GM13976 (cell line): ENCODE data around the gene CDC42BPA.
"Not testable (repeated sequence)": the region's sequence is repeated elsewhere in the genome, so short reads cannot be mapped to it uniquely, and the experiment has no call there.

ENCODE experiments used
- DNase-seq: peaks from one replicate; pipeline ENCODE4 v3.0.0; 2012; ENCODE audit warnings: low spot score
- in situ Hi-C: fragments of 300-500 bp; cut with MboI; formaldehyde crosslinking; loops from one replicate; pipeline ENCODE4 v1.12.0; 2022; ENCODE audit warnings: low sequenced_read_pairs, mixed read lengths, inconsistent platforms; ENCODE audit not compliant: unreplicated experiment
- TF ChIP-seq, protein P1 (sequence below): IDR thresholded peaks from 2 replicates; pipeline ENCODE4 v1.5.1; 2012; ENCODE audit warnings: borderline replicate concordance, mild to moderate bottlenecking; ENCODE audit not compliant: insufficient read depth; ENCODE audit errors: extremely low read depth, missing control alignments, control extremely low read depth

Gene CDC42BPA

DNA sequence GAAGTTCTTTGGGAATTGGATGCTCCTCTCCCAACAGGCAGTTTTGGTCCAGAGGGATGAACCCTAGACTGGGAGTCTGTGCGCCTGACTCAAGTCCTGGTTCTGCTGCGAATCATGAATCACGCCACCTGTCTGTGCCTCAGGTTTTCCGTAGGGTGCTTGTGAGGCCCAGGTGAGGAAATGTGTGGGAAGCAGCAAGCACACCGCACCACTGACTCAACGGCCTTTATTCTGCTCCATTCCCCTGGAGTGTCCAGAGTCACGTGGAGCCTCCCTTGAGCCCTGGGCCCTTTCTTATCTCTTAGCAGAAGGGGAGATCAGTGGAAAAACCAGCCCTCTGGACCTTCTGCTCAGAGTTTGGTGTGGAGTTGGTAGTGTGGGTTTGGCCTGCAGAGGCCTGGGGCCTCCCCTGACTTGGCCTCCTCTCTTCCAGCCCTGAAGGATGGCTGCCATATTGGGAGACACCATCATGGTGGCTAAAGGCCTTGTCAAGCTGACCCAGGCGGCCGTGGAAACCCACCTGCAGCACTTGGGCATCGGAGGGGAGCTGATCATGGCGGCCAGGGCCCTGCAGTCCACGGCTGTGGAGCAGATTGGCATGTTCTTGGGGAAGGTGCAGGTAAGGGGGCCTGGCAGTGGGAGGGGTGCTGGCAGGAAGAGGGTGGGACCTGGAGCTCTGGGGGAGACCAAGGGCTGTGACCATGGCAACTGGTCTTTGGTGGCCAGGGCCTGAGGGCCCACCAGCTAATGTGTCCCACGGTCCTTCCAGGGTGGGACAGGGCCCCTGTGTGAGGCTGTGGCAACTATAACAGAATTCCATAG is 357.1 kb downstream of the CDC42BPA start:
- no peak for DNase-seq
- TF ChIP-seq, protein P1, sequence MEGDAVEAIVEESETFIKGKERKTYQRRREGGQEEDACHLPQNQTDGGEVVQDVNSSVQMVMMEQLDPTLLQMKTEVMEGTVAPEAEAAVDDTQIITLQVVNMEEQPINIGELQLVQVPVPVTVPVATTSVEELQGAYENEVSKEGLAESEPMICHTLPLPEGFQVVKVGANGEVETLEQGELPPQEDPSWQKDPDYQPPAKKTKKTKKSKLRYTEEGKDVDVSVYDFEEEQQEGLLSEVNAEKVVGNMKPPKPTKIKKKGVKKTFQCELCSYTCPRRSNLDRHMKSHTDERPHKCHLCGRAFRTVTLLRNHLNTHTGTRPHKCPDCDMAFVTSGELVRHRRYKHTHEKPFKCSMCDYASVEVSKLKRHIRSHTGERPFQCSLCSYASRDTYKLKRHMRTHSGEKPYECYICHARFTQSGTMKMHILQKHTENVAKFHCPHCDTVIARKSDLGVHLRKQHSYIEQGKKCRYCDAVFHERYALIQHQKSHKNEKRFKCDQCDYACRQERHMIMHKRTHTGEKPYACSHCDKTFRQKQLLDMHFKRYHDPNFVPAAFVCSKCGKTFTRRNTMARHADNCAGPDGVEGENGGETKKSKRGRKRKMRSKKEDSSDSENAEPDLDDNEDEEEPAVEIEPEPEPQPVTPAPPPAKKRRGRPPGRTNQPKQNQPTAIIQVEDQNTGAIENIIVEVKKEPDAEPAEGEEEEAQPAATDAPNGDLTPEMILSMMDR = no peak
- in situ Hi-C loops = no loop called here

DNA sequence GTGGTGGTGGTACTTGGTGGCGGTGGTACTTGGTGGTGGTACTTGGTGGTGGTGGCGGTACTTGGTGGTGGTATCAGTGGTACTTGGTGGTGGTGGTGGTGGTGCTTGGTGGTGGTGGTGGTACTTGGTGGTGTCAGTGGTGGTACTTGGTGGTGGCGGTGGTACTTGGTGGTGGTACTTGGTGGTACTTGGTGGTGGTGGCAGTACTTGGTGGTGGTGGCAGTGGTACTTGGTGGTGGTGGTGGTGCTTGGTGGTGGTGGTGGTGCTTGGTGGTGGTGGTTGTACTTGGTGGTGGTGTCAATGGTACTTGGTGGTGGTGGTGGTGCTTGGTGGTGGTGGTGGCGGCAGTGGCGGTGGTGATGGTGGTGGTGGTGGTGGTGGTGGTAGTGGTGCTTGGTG is 358.0 kb downstream of the CDC42BPA start:
- TF ChIP-seq, protein P1 = no peak
- in situ Hi-C loops = no loop called here

DNA sequence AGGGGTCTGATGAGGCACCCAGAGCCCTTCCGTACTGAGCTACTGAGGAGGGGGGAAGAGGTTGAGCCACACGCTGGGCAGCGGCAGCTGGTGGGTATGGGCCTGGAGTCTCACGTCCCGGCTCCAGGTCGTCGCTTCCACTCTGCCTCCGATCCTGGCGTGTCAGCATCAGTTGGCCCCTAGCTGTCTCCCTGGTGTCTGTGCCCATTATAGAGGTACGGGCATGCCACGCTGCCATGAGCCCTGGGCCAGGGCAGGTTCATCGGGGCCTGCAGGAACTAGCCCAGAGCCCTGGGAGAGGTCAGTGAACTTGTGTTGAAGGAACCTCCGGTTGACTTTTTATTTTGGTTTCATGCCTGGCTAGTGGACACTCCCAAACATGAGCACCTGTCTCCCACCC is 360.0 kb downstream of the CDC42BPA start:
- TF ChIP-seq, protein P1 = no peak
- in situ Hi-C loops = no loop called here
- DNase-seq = no peak

More for the DNA sequence above, 358.0 kb downstream of the CDC42BPA start:
- no peak for DNase-seq

DNA sequence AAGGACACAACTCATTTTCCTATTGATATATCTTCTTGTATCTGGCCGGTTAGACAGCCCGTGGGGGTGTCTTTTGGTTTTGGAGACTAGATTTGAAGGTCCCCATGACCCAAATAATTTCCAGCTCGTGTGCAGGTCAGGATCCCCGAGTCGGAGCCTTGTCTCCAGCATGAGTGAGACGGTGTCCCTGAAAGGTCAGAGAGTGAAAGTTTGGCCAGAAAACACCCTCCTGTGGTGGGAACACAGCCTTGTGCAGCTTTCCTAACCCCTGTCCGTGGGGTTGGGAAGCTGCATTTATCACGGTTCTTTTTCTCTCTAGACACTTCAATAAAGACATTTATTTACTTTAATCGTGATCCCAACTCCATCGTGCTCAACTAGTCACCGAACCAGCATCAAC is 360.6 kb downstream of the CDC42BPA start:
- no peak for DNase-seq
- in situ Hi-C loops = no loop called here
- TF ChIP-seq, protein P1 = no peak

DNA sequence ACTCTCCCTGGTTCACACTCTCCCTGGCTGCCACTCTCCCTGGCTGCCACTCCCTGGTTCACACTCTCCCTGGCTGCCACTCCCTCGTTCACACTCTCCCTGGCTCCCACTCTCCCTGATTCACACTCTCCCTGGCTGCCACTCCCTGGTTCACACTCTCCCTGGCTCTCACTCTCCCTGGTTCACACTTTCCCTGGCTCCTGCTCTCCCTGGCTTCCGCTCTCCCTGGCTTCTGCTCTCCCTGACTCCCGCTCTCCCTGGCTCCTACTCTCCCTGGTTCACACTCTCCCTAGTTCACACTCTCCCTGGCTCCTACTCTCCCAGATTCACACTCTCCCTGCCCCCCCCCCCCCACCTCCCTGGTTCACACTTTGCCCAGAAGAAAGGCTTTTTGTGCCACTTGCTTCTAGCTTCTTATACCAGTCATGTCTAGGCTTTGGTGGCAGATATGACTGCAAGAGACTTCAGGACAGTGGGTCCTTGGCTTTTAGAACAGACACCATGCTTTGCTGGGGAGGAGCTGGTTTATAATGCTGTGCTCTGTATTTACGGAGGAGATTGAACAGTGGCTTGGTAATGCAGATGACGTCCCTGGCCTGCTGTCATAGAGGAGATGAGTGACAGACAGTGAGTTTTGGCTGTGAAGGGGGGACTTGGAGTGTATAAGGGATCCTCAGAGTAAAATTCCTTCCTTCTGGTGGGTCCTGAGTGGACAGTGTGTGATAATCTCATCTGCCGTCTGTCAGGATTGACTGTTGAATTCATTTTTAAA is 361.2 kb downstream of the CDC42BPA start:
- DNase-seq = no peak
- in situ Hi-C loops = no loop called here
- TF ChIP-seq, protein P1 = no peak

DNA sequence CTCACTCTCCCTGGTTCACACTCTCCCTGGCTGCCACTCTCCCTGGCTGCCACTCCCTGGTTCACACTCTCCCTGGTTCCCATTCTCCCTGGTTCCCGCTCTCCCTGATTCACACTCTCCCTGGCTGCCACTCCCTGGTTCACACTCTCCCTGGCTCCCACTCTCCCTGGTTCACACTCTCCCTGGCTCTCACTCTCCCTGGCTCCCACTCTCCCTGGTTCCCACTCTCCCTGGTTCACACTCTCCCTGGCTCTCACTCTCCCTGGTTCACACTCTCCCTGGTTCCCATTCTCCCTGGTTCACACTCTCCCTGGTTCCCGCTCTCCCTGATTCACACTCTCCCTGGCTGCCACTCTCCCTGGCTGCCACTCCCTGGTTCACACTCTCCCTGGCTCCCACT is 362.4 kb downstream of the CDC42BPA start:
- in situ Hi-C loops, DNase-seq: not testable (repeated sequence)

DNA sequence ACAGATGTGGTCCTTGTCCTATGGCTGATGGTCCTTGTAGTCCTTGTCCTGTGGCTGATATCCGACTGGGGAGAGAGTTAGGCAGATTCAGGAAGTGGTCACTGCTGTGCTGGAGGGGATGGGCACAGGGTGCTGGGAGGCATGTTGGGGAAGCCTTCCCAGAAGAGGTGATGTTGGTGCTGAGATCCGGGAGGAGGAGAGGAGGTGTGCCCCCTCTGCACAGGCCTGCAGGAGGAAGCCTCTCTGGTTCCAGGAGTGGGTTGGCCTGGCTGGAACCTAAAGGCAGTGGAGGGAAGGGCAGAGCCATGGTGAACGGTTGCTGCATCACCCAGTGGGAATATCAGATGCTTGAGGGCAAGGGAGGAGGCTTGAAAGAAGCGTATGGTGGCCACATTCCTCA is 363.5 kb downstream of the CDC42BPA start:
- in situ Hi-C loops = no loop called here
- DNase-seq = no peak
- TF ChIP-seq, protein P1 = no peak
